Spleen (tissue), 7 donors: ENCODE data around the gene EFCAB13.

Experiments used
- POLR2A ChIP-seq, 3 donors: fragments of 450-650 bp; IDR thresholded peaks; one replicate each; pipeline ENCODE4 v1.5.1; 2017; ENCODE audit warnings: antibody characterized with exemption in 3 of 3, mild to moderate bottlenecking in 1 of 3
- POLR2AphosphoS5 ChIP-seq, 3 donors: sonication (generic); formaldehyde crosslinking; IDR thresholded peaks; one replicate each; pipeline ENCODE4 v1.5.1; 2017; ENCODE audit warnings: antibody characterized with exemption in 3 of 3
- TF ChIP-seq, protein P1 (sequence below), 11 experiments: fragments of 200-600 bp in 7 of 11; fragments of 450-650 bp in 4 of 11; sonication (generic) in 4 of 11; IDR thresholded peaks in 8 of 11; conservative IDR thresholded peaks in 3 of 11; 1 replicate in 7 of 11; 2 replicates in 4 of 11; pipeline versions ENCODE4 v1.4.0 to v1.8.0; 2016 to 2021; ENCODE audit warnings: antibody characterized with exemption in 11 of 11, inconsistent platforms in 4 of 11, mild to moderate bottlenecking in 1 of 11
- donor health status: DM: no; HTN: no; CAD: no; lungs with moderate emphysema.
- donor health status: DM: no; HTN: no; CAD: no.
- donor health status: DM: no; HTN: no; CAD: no.

DNA sequence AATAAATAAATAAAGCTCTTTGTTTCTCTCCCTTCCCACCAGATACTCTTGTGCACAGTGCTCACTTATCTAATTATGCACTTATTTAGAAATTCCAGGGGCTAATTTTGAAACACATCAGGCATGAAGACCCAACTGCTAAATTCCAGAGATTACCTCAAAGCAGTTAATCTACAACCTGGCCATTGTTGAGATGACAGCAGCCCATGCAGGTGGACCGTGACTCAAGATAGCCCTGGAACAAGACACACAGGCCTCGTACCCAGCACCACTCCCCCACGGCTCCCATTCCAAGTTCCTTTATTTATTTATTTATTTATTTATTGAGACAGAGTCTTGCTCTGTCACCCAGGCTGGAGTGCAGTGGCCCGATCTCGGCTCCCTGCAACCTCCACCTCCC is 147.1 kb downstream of the EFCAB13 start:
- TF ChIP-seq, protein P1, sequence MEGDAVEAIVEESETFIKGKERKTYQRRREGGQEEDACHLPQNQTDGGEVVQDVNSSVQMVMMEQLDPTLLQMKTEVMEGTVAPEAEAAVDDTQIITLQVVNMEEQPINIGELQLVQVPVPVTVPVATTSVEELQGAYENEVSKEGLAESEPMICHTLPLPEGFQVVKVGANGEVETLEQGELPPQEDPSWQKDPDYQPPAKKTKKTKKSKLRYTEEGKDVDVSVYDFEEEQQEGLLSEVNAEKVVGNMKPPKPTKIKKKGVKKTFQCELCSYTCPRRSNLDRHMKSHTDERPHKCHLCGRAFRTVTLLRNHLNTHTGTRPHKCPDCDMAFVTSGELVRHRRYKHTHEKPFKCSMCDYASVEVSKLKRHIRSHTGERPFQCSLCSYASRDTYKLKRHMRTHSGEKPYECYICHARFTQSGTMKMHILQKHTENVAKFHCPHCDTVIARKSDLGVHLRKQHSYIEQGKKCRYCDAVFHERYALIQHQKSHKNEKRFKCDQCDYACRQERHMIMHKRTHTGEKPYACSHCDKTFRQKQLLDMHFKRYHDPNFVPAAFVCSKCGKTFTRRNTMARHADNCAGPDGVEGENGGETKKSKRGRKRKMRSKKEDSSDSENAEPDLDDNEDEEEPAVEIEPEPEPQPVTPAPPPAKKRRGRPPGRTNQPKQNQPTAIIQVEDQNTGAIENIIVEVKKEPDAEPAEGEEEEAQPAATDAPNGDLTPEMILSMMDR (IDR thresholded peaks at IDR 0.05 in 8 of 11, conservative IDR thresholded peaks at IDR 0.05 in 3 of 11) = no peak
- TF ChIP-seq POLR2A (IDR thresholded peaks at IDR 0.05) (no peak), POLR2AphosphoS5 (IDR thresholded peaks at IDR 0.05) (no peak)
